B cell (primary cell): ENCODE measurements around the gene ARHGEF10L.

Source experiments
- EZH2 ChIP-seq: IDR thresholded peaks from 2 replicates; pipeline ENCODE4 v1.6.1; 2012; ENCODE audit warnings: borderline replicate concordance, low read depth, mild to moderate bottlenecking, moderate library complexity, low read length; ENCODE audit not compliant: insufficient read depth, poor library complexity, severe bottlenecking
- TF ChIP-seq, protein P1 (sequence below): fragments of 200-600 bp; IDR thresholded peaks from one replicate; pipeline ENCODE4 v1.8.0; 2022; ENCODE audit warnings: antibody characterized with exemption, mild to moderate bottlenecking

DNA sequence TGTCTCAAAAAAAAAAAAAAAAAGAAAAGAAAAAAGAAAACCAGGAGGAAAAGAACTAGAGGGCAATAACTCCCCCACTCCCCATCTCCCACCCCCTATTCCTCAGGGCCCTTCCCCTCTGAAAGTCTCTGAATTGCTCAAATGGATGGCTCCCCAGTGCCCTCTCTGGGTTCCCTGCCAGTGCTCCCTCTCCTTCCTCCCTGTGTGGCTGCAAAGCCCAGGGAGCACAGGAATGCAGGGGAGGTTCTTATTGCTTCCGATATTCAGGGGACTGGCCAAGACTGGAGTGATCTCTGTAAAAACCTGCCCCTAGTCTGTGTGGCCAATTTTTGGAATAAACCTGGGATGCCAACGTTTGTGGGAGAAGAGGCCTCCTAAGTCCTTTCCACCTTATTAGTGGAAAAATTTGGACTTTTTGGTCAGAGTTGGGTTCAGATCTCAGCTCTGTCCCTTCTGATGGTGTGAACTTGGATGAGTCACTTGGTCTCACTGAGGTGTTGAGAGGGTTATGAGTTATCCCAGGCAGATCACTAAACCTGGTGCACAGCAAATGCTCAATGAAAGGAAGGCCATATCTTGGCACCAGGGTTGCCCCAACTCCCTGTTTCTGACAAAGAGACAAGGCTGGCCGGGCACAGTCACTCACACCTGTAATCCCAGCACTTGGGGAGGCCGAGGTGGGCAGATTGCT is 13.4 kb upstream of the ARHGEF10L start:
- TF ChIP-seq, protein P1, sequence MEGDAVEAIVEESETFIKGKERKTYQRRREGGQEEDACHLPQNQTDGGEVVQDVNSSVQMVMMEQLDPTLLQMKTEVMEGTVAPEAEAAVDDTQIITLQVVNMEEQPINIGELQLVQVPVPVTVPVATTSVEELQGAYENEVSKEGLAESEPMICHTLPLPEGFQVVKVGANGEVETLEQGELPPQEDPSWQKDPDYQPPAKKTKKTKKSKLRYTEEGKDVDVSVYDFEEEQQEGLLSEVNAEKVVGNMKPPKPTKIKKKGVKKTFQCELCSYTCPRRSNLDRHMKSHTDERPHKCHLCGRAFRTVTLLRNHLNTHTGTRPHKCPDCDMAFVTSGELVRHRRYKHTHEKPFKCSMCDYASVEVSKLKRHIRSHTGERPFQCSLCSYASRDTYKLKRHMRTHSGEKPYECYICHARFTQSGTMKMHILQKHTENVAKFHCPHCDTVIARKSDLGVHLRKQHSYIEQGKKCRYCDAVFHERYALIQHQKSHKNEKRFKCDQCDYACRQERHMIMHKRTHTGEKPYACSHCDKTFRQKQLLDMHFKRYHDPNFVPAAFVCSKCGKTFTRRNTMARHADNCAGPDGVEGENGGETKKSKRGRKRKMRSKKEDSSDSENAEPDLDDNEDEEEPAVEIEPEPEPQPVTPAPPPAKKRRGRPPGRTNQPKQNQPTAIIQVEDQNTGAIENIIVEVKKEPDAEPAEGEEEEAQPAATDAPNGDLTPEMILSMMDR, result no peak
- TF ChIP-seq EZH2, result no peak
